Large intestine (tissue), 3 donors: ENCODE data around the gene SRRT. TPM values are rescaled to one million over a fixed set of nuclear protein-coding genes. Genes with fewer than 3 reads are reported as not detected.

Source experiments
- DNase-seq, 2 donors: peaks; one replicate each; pipeline versions ENCODE4 v3.0.0 to v3.0.0-alpha.2; 2013
- H3K27ac ChIP-seq: one replicate; pipeline ENCODE4 v1.5.1; 2013; ENCODE audit warnings: low read length
- H3K27me3 ChIP-seq: 2 replicates; pipeline ENCODE4 v1.6.1; 2013; ENCODE audit warnings: low read length; ENCODE audit not compliant: control insufficient read depth, insufficient read depth
- H3K36me3 ChIP-seq: 2 replicates; pipeline ENCODE4 v1.6.1; 2013; ENCODE audit warnings: low read length; ENCODE audit not compliant: control insufficient read depth, insufficient read depth
- H3K4me1 ChIP-seq: one replicate; pipeline ENCODE4 v1.6.1; 2013; ENCODE audit warnings: low read length; ENCODE audit not compliant: control insufficient read depth, insufficient read depth
- H3K4me3 ChIP-seq: one replicate; pipeline ENCODE4 v1.5.1; 2013; ENCODE audit warnings: low read length
- H3K9me3 ChIP-seq: one replicate; pipeline ENCODE4 v1.6.1; 2013; ENCODE audit warnings: mild to moderate bottlenecking, low read depth, low read length, moderate library complexity; ENCODE audit not compliant: control insufficient read depth
- WGBS: methylation state at CpG from one replicate; pipeline ENCODE4 v1.1.5; 2013; ENCODE audit warnings: low lambda C conversion rate; ENCODE audit not compliant: insufficient coverage; 5-methylcytosine and 5-hydroxymethylcytosine counted together
- polyA plus RNA-seq: library from polyadenylated mRNA; unstranded; fragments of 120-200 nt; gene quantifications from one replicate; pipeline ENCODE4 v1.2.1, GENCODE V29; 2013

Gene SRRT
- polyA plus RNA-seq, 1 donor = 118 TPM

DNA sequence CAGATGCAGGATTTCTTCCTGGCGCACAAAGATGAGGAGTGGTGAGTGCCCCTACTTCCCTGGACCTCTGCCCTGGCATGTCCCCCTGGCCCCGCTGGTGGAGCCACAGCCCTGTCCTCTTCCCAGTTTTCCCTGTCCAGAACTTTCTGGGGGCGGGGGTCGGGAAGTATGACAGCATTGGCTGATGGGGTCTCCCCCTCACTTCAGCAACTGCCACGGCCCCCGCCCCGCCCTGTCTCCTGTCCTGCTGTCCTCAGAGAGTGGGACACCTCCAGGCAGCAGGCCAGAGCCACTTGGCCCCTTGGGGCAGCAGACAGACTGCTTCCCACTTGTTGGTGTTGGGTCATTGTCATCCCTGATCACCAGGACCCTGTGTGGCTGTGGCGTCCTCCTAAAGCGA lies 7.3 kb downstream of the SRRT start:
- no peaks in the 10 kb centered on the region for H3K9me3 ChIP-seq
- DNase-seq = no peak
- no peak overlapping the region for H3K27ac ChIP-seq
- no CpG with 5 or more reads among the region's 9 CpGs for WGBS
- H3K4me3 ChIP-seq = no peak overlapping the region
- no peaks in the 10 kb centered on the region for H3K4me1 ChIP-seq
- H3K36me3 ChIP-seq = peaks cover 87% of the 10 kb centered on the region
- no peaks in the 10 kb centered on the region for H3K27me3 ChIP-seq

DNA sequence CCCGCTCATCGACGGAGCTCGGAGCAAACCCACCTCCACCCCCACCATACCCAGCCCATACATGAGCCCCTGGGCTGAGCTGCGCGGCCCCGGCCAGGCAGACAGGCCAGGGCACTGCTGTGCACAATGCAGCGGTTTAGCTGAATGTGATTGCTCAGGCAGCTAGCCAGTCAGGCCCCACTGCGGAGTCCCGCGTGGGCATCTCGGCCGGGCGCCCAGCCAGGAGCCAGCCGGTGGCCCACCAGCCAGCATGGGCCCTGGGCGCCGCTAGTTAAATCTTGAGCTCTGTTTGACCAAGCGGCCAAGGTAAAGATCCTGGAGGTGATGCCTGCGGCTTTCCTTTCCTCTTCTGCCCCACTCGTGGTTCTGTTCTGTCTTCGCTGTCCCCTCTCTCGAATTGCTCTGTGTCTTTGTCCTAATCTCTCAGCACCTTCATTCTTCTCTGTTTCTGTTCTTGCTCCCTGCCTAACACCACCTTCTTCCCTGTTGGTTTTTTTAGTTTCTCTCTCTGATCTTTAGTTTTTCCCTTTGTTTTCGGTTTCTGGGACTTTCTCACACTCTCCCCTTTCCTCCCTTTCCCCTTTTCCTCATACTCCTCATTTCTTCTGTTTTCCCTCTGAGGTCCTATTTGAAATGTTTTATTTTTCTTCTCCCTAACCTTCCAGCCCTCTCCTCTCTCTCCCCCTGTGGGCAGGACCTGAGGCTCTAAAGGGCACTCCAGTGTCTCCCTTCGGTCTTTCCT lies 8.1 kb downstream of the SRRT start:
- peaks cover 90% of the 10 kb centered on the region for H3K36me3 ChIP-seq

GRCh38 chr7:100884736-100885439 lies 10.0 kb downstream of the SRRT start:
- no peak overlapping the region for H3K4me3 ChIP-seq
- peaks cover 86% of the 10 kb centered on the region for H3K36me3 ChIP-seq
- no peak overlapping the region for H3K27ac ChIP-seq
- H3K27me3 ChIP-seq = no peaks in the 10 kb centered on the region
- no peaks in the 10 kb centered on the region for H3K9me3 ChIP-seq
- no CpG with 5 or more reads among the region's 29 CpGs for WGBS
- peaks cover 16% of the 10 kb centered on the region for H3K4me1 ChIP-seq
- DNase-seq = no peak

More for the DNA sequence above, 8.1 kb downstream of the SRRT start:
- 100% methylated on average over 1 of the region's 24 CpGs for WGBS
- H3K4me3 ChIP-seq = no peak overlapping the region
- H3K27me3 ChIP-seq = no peaks in the 10 kb centered on the region
- H3K27ac ChIP-seq = no peak overlapping the region
- no peaks in the 10 kb centered on the region for H3K9me3 ChIP-seq
- peaks cover 3% of the 10 kb centered on the region for H3K4me1 ChIP-seq
- no peak for DNase-seq

DNA sequence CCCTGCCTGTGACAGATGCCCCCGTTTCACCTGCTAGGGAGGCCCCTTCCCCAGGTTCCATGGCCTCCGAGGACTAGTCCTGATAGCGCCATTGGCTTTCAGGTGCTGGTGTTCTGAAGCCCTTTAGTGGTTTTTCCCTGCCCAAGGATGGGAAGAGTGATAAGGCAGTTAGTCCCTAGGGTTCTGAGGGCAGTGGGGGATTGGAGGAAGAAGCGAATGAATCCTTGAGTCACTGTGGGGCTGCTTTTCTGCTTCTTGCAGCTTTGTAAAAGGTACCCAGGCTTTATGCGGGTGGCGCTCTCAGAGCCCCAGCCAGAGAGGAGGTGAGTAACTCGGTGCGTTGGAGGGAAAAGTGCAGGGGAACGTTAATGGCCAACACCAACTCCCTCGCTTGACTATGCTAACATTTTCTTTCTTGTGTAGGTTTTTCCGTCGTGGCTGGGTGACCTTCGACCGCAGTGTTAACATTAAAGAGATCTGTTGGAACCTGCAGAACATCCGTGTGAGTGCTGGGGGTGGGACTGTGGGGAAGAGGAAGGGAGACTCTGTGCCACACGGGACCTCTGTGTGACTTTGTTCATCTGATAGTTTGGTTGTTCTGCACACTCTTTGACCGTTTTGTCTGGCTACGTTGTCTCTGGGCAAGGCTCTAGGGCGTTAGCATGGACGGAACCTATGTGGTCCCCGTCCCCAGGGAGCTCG lies 10.7 kb downstream of the SRRT start:
- H3K4me1 ChIP-seq = peaks cover 23% of the 10 kb centered on the region
- no peak for DNase-seq
- WGBS = no CpG with 5 or more reads among the region's 22 CpGs
- H3K4me3 ChIP-seq = no peak overlapping the region
- H3K36me3 ChIP-seq = peaks cover 82% of the 10 kb centered on the region
- no peak overlapping the region for H3K27ac ChIP-seq
- no peaks in the 10 kb centered on the region for H3K9me3 ChIP-seq
- no peaks in the 10 kb centered on the region for H3K27me3 ChIP-seq

- no peaks in the 10 kb centered on the region for H3K9me3 ChIP-seq
- peaks cover 6% of the 10 kb centered on the region for H3K27me3 ChIP-seq
- H3K27ac ChIP-seq = no peak overlapping the region
- DNase-seq = no peak
- no CpG with 5 or more reads among the region's 27 CpGs for WGBS
- H3K36me3 ChIP-seq = peaks cover 74% of the 10 kb centered on the region
- H3K4me1 ChIP-seq = peaks cover 30% of the 10 kb centered on the region
- no peak overlapping the region for H3K4me3 ChIP-seq
These were observed 11.4 kb downstream of the SRRT start for GRCh38 chr7:100886142-100886935.

DNA sequence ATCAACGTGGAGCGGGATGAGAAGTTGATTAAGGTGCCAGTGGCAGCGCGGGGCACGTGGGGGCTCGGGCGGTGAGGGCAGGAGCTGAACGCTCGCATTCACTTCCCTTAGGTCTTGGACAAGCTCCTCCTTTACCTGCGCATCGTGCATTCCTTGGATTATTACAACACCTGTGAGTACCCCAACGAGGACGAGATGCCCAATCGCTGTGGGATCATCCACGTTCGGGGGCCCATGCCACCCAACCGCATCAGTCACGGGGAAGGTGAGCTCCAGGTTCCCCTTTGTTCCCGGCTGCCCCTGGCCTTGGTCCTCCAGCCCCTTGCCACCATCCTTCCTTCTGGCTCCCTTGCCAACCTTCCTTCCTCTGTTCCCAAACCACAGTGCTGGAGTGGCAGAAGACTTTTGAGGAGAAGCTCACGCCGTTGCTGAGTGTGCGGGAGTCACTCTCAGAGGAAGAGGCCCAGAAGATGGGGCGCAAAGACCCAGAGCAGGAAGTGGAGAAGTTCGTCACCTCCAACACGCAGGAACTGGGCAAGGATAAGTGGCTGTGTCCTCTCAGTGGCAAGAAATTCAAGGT lies 12.1 kb downstream of the SRRT start:
- WGBS = 93% methylated on average over 3 of the region's 25 CpGs
- Histone ChIP-seq H3K36me3 (peaks cover 67% of the 10 kb centered on the region), H3K27ac (no peak overlapping the region), H3K9me3 (no peaks in the 10 kb centered on the region), H3K27me3 (peaks cover 7% of the 10 kb centered on the region), H3K4me3 (no peak overlapping the region), H3K4me1 (peaks cover 30% of the 10 kb centered on the region)
- no peak for DNase-seq

- no peak for DNase-seq
- Histone ChIP-seq H3K27ac (no peak overlapping the region), H3K4me3 (no peak overlapping the region), H3K9me3 (no peaks in the 10 kb centered on the region), H3K27me3 (peaks cover 9% of the 10 kb centered on the region), H3K36me3 (peaks cover 61% of the 10 kb centered on the region), H3K4me1 (peaks cover 30% of the 10 kb centered on the region)
- WGBS = no CpG with 5 or more reads among the region's 21 CpGs
These were observed 12.8 kb downstream of the SRRT start for GRCh38 chr7:100887516-100888290.

DNA sequence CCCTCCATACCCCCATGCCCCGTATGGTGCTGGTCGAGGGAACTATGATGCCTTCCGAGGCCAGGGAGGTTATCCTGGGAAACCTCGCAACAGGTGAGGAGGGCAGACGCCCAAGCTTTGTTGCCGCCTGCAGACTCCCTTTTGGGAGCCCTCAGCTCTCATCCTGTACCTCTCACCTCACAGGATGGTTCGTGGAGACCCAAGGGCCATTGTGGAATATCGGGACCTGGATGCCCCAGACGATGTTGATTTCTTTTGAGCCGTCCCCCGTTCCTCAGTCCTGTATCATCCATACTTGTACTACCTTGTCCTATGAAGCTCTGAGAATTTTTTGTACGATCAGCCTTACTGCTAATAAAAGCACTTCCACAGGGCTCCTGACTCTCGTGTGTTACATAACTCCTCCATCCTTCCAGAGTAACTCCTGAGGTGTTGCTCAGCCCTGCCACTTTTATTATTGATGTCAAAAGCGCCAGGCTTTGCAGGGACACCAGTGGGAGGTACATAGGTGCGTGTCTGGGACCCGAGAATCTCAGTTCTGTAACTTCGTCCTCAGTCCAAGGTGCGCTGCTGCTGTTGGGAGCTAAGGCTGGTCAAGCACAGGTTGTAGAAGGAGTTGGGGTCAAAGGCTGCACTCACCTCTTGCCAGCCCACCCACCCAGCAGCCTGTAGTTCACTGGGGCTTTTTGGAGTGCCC lies 13.5 kb downstream of the SRRT start:
- 40% methylated on average over 1 of the region's 18 CpGs for WGBS
- H3K4me3 ChIP-seq = peak overlapping the region; percentile 56
- peaks cover 53% of the 10 kb centered on the region for H3K36me3 ChIP-seq
- DNase-seq = peak in 1 of 2 donors; percentile 72
- H3K27me3 ChIP-seq = peaks cover 9% of the 10 kb centered on the region
- H3K27ac ChIP-seq = peak overlapping the region; percentile 81
- H3K4me1 ChIP-seq = peaks cover 30% of the 10 kb centered on the region
- no peaks in the 10 kb centered on the region for H3K9me3 ChIP-seq
